ENCODE measurements around the gene FOXP1.

The FOXP1 gene

DNA sequence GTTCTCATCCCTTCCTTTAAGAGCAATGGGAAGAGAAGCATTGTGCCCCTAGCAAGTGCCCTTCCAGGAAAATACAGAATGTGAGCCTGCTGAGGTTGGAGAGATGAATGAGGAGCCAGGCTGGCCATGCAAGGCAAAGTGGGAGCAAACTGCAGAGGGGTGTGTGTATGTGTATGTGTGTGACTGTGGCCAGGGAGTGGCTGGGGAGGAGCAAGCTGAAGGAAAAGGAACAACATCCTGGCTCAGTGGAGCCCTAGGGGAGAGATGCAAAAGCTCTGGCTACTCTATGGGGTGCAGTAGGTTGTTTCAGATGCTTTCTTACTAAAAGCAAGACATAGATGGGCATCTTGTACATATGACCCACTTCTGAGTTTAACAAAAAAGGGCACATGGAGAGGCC is 20.6 kb downstream of the FOXP1 start:
- no peak for DNase-seq

DNA sequence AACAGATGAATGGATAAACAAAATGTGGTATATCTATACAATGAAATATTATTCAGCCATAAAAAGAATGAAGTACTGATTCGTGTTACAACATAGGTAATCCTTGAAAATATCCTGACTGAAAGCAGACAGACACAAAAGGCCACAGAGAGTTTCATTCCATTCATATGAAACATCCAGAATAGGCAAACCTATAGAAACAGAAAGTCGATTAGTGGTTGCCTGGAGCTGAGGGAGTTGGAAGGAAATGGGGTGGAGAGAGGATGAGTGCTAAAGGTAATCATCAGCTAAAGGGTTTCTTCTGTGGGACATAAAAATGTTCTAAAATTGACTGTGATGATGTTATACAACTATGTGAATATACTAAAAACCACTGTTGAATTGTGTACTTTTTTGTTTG is 22.9 kb downstream of the FOXP1 start:
- no peak for DNase-seq

DNA sequence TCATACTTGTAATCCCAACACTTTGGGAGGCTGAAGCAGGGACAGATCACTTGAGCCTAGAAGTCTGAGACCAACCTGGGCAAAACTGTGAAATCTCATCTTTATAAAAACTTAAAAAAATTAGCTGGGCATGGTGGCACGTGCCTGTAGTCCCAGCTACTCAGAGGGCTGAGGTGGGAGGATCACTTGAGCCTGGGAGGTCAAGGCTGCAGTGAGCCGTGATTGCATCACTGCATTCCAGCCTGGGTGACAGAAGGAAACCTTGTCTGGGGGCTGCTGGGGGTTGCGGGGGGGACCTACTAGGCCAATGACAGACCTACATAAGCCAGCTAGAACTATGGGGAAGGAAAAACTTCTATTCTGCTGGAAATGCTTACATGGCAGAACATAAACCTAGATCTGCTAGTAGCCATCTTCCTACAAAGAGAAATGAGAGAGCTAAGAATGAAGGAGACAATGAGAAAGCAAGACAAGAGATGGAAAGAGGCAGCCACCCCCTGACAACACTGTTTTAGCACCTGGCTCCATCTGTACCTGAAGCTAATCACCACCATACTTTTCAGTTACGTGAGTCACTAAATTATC is 23.9 kb downstream of the FOXP1 start:
- DNase-seq: no peak

- no peak for DNase-seq
Measured at GRCh38 chr3:71559021-71559420, 24.5 kb downstream of the FOXP1 start.

- no peak for DNase-seq
Measured at GRCh38 chr3:71554649-71555048, 28.9 kb downstream of the FOXP1 start.

DNA sequence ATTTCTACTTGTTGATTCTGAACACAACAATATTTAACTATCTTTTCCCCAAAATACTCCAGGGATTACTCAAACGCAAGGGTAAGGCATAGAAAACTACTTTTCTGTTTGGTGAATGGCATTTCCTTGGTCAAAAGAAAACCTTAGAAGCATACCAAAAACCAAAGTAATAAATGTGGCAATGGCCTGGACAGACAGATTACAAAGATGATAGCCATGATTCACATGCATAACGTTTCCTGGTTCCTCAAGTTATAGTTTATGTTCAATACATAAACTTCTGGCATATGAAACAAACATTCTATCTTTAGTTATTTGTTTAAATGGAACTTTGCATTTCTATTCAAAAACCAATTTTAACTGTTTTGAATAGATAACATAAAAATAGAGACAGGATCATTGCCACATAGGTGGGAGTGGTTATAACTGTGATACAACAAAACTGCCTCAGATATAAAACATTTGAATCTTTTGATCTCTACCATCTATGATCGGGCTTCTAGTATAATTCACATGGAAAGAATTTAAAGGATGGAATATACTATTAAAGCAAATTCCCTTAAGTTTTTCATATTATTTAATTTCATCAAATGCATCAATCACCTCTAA is 32.1 kb downstream of the FOXP1 start:
- no peak for DNase-seq

GRCh38 chr3:71549951-71550350 is 33.6 kb downstream of the FOXP1 start:
- no peak for DNase-seq

DNA sequence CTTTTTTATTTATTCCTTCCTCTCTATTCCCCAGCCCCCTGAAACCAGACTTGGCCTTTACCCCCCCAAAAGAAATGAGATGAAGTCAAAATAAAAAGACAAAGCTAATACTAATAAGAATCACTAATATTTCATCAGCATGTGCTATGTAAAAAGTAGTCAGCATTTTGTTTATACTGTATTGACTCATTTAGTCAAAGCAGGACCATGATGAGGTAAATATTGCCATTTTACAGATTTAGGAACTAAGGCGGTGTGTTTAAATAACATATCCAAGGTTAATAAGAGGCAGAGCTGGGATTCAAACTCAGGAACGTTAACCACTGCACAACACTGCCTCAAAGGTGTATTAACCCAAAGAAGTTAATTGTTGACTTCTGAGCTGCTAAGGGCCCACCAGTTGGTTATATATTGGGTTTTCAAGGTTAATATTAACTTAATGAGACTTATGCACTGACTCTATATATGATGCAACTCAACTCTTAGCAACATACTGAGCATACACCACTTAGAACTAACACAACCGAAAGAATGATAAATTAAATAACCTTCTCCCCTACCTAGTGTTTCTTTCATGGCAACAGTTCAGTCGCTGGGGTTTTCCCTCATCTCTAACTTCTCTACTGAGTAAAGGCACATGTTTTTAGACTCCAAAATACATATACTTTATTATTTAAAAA is 34.7 kb downstream of the FOXP1 start:
- DNase-seq: no peak

- DNase-seq: no peak
Measured at GRCh38 chr3:71547249-71548198, 36.0 kb downstream of the FOXP1 start.

DNA sequence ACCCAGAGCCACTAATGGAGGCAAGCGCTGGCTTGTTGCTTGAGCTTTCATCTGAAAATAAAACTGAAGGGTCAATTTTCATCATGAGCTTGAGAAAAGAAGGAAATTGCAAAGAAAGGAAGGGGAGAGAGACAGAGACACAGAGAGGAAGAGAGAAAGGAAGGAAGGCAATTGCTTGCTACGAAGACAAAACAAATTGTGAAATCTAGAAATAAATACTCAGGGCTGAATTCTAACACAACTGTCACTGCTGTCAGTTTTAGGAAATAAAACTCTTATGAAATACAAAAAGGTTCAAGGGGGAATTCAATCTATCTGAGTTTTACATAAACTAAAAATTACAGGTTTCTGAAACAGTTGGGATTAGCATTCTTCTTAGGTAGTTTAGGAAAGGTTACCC is 36.7 kb downstream of the FOXP1 start:
- no peak for DNase-seq

GRCh38 chr3:71545330-71545729 is 38.2 kb downstream of the FOXP1 start:
- DNase-seq: no peak

DNA sequence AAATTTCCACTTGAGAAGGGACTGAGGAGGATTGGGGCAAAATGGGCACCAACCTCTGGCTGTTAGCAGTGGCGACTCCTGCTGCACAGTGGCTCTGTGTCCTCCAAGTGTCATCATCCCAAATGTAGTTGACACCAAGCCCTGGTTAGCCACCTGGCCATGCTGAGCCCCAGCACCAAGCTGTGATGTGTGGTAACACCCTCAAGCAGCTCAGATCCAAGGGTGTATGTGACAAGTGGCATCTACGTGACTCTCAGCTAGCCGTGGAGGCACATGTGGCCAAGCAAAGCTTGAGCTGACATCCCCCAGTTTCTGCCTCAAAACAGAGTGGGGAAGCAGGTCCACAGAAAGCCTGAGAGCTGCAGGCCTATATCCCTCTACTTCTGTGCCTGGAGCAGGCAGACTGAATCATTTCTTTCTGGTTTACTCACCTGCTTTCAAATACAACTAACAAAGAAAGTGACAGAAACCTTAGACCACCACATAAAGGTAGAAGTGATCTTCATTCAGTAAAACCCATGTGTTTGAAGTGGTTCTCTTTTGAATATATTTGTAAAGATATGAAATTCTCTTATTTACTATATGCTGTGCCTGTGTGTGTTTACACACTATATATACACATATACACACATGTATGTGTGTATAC is 40.0 kb downstream of the FOXP1 start:
- peak in 1 of 2 donors; percentile 11 for DNase-seq

DNA sequence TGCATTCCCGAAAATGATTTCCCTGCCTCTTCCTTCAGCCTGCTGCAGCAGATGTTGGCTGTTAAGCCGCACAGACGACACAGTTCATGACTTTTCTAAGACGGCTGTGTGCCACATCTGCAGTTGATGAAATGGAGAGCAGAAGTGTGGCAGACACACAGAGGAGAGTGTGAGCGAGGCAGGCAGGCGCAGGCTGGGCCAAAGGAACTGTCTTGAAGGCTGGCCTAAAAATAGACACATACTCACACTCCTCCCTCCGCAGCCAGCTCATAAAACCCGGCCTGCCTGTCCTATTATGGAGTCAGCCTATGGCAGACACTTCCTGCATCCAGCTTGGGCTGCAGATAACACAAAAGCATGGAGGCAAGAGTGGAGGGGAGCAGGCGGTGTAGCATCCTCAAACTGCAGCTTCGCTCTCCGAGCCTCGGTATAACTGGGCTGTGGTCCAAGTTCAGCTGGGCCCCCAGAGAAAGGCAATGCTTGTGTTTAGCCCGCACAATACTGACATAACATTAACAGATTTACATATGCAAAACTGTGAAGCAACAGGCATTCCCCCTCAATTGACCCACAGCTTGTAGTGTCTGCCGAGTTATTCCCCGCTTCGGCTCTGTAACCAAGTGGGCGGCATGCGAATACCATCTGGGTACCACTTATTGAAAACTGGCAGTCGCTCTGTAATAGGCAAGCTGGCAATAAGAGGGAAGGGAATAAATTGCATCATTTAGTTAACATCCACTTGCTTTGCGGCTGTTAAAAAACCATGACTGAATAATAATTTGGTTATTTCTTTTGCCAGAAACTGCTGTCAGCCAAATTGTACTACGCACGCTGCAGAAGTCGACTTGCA is 40.8 kb downstream of the FOXP1 start:
- DNase-seq: no peak

DNA sequence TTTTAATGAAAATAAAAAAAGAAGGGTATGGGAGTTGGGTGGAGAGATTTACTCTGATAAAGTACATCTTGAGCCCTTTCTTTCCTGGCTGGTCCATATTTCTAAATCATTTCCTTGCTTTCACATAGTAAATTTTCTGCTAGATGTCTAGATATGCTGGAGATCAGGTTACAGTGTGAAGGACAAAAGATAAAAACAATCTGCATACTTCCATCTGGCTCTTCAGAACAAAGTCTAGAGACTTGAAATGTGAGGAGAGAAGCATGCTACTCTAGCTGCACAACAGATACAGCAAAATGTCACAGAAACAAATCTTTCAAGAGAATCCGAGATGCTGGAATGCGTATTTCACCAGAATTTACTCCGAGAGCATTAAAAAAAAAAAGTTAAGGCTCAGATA is 42.2 kb downstream of the FOXP1 start:
- no peak for DNase-seq

DNA sequence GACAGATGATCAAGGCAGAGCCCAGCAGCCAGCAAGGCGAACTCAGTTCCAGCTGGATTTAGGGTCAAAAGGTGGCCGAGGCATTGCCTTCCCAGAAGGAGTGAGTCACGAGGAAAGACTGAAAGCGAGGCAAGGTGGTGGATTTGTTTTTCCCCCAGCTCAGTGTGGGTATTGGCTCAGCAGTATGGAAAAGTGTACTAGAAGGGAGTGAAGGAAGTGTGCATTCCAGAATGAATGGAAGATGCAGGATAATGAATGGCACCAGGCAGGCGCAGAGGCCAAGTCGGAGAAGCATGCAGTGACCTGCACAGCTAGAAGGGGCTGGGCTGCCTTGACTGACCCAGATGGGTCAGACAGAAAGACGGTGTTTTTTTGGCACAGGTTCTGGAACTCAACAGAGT is 46.3 kb downstream of the FOXP1 start:
- no peak for DNase-seq

DNA sequence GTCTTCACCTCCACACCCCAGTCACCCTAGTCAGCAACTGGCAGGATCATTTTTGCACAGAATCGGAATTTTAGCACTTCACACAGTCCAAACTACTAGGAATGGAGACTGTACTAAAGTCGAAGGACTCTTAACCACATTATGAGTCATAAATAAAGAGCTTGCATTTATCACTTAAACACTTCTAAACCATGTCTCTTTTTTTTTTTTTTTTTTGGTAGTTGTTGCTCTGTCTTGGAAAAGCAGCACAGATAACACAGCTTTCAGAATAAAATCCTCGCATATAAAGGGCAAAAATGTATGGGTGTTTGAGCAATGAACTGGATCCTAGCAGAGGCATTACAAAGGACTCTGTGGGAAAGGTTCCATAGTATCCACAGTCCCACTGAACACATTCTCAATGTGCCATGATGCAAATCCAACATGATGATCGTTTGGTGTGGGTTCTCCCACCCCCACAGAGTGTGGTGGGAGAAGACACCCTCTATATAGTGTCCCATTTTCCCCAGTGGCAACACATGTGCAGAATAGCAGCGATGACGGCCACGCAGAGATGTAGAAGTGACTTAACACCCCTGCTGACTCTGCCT is 47.1 kb downstream of the FOXP1 start:
- DNase-seq: no peak

GRCh38 chr3:71533588-71533987 is 49.9 kb downstream of the FOXP1 start:
- no peak for DNase-seq

GRCh38 chr3:71532639-71533395 is 50.7 kb downstream of the FOXP1 start:
- no peak for DNase-seq

DNA sequence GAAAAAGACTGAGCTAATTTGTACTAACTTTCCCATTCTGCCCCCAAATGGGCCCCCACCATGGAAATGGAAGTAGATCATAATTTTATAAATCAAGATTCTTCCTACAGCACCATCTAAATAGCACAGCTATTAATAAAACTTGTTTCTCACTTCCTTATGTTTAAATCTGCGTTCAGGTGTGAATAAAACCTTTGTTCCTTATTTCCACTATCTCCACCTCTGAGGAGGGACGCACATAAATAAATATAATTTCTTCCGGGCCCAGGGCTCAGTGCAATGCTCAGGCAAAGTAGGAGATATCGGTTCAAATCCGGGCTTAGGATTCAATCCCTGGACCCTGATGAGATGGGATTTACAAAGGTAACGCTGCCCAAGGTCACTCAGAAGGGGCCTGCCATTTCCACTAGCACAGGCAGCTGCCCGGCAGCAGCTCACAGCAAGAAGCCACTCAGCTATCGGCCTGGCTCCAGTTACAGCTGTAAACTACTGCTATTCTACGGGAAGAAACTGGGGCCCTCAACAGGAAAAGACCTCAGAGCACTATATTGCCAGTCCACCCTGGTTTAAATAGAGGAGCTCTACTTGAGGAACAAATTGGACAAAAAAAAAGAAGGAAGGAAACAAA is 52.5 kb downstream of the FOXP1 start:
- DNase-seq: no peak

- no peak for DNase-seq
Measured at GRCh38 chr3:71528816-71529215, 54.7 kb downstream of the FOXP1 start.

Measured in stimulated activated CD4-positive, alpha-beta T cell treated with anti-CD3 and anti-CD28 coated beads, Interleukin-2, amount 100 ng/mL, for 24 hours (primary cell).